ENCODE results near the gene UGT2B15.
"Not testable (repeated sequence)": the region's sequence is repeated elsewhere in the genome, so short reads cannot be mapped to it uniquely, and the experiment has no call there.

The UGT2B15 gene

GRCh38 chr4:68664721-68665120 lies 5.7 kb downstream of the UGT2B15 start:
- H3K9ac ChIP-seq (ENCODE audit: low read length); H3K27ac ChIP-seq (ENCODE audit: low read depth, low read length, poor library complexity, severe bottlenecking); H3F3A ChIP-seq (ENCODE audit: insufficient read depth, low read length); H3K79me2 ChIP-seq (ENCODE audit: insufficient read depth, low read length); H3K27me3 ChIP-seq (ENCODE audit: insufficient read depth, low read length); H3K36me3 ChIP-seq (ENCODE audit: insufficient read depth, low read length); H2AFZ ChIP-seq (ENCODE audit: low read length); H4K20me1 ChIP-seq (ENCODE audit: insufficient read depth, low read length); H3K4me2 ChIP-seq (ENCODE audit: low read length); H3K9me2 ChIP-seq (ENCODE audit: low read depth, low read length); H3K4me3 ChIP-seq (ENCODE audit: low read depth, low read length, poor library complexity, severe bottlenecking); H3K4me1 ChIP-seq (ENCODE audit: insufficient read depth, low read length, severe bottlenecking); H3K9me3 ChIP-seq (ENCODE audit: low read length): not testable (repeated sequence)

GRCh38 chr4:68662836-68663574 lies 7.4 kb downstream of the UGT2B15 start:
- H3K4me1 ChIP-seq (ENCODE audit: insufficient read depth, low read length, severe bottlenecking); H3K9me2 ChIP-seq (ENCODE audit: low read depth, low read length); H3K27me3 ChIP-seq (ENCODE audit: insufficient read depth, low read length); H3K9ac ChIP-seq (ENCODE audit: low read length); H3K9me3 ChIP-seq (ENCODE audit: low read length); H3K4me2 ChIP-seq (ENCODE audit: low read length); H2AFZ ChIP-seq (ENCODE audit: low read length); H3K79me2 ChIP-seq (ENCODE audit: insufficient read depth, low read length); H3K36me3 ChIP-seq (ENCODE audit: insufficient read depth, low read length); H4K20me1 ChIP-seq (ENCODE audit: insufficient read depth, low read length); H3F3A ChIP-seq (ENCODE audit: insufficient read depth, low read length); H3K4me3 ChIP-seq (ENCODE audit: low read depth, low read length, poor library complexity, severe bottlenecking); H3K27ac ChIP-seq (ENCODE audit: low read depth, low read length, poor library complexity, severe bottlenecking): not testable (repeated sequence)

GRCh38 chr4:68658672-68659071 lies 11.8 kb downstream of the UGT2B15 start:
- no peak overlapping the region for H2AFZ ChIP-seq (ENCODE audit: low read length)
- H3K4me1 ChIP-seq (ENCODE audit: insufficient read depth, low read length, severe bottlenecking): no peaks in the 10 kb centered on the region
- H3K4me2 ChIP-seq (ENCODE audit: low read length): no peak overlapping the region
- no peak overlapping the region for H3K9ac ChIP-seq (ENCODE audit: low read length)
- H3K27me3 ChIP-seq (ENCODE audit: insufficient read depth, low read length): no peaks in the 10 kb centered on the region
- H4K20me1 ChIP-seq (ENCODE audit: insufficient read depth, low read length): no peaks in the 10 kb centered on the region
- no peak overlapping the region for H3K4me3 ChIP-seq (ENCODE audit: low read depth, low read length, poor library complexity, severe bottlenecking)
- H3K36me3 ChIP-seq (ENCODE audit: insufficient read depth, low read length): no peaks in the 10 kb centered on the region
- H3K9me3 ChIP-seq (ENCODE audit: low read length): no peaks in the 10 kb centered on the region
- no peaks in the 10 kb centered on the region for H3K9me2 ChIP-seq (ENCODE audit: low read depth, low read length)
- H3F3A ChIP-seq (ENCODE audit: insufficient read depth, low read length): no peaks in the 10 kb centered on the region
- H3K27ac ChIP-seq (ENCODE audit: low read depth, low read length, poor library complexity, severe bottlenecking): no peak overlapping the region
- H3K79me2 ChIP-seq (ENCODE audit: insufficient read depth, low read length): no peaks in the 10 kb centered on the region
- TF ChIP-seq CTCF (IDR thresholded peaks at IDR 0.05; ENCODE audit: low read length) (no peak), EZH2 (IDR thresholded peaks at IDR 0.05; ENCODE audit: borderline replicate concordance, low read length) (no peak)

- not testable (repeated sequence) for H3K27ac ChIP-seq (ENCODE audit: low read depth, low read length, poor library complexity, severe bottlenecking); H3K9me3 ChIP-seq (ENCODE audit: low read length); H2AFZ ChIP-seq (ENCODE audit: low read length); H4K20me1 ChIP-seq (ENCODE audit: insufficient read depth, low read length); H3K9ac ChIP-seq (ENCODE audit: low read length); H3K4me3 ChIP-seq (ENCODE audit: low read depth, low read length, poor library complexity, severe bottlenecking); H3F3A ChIP-seq (ENCODE audit: insufficient read depth, low read length); H3K9me2 ChIP-seq (ENCODE audit: low read depth, low read length); H3K27me3 ChIP-seq (ENCODE audit: insufficient read depth, low read length); H3K36me3 ChIP-seq (ENCODE audit: insufficient read depth, low read length); H3K79me2 ChIP-seq (ENCODE audit: insufficient read depth, low read length); H3K4me2 ChIP-seq (ENCODE audit: low read length); H3K4me1 ChIP-seq (ENCODE audit: insufficient read depth, low read length, severe bottlenecking)
Observed at GRCh38 chr4:68657022-68657594, 13.3 kb downstream of the UGT2B15 start.

- not testable (repeated sequence) for H3K27ac ChIP-seq (ENCODE audit: low read depth, low read length, poor library complexity, severe bottlenecking); H3K79me2 ChIP-seq (ENCODE audit: insufficient read depth, low read length); H3K4me1 ChIP-seq (ENCODE audit: insufficient read depth, low read length, severe bottlenecking); H4K20me1 ChIP-seq (ENCODE audit: insufficient read depth, low read length); H3K36me3 ChIP-seq (ENCODE audit: insufficient read depth, low read length); H3K9ac ChIP-seq (ENCODE audit: low read length); H3K9me3 ChIP-seq (ENCODE audit: low read length); H3K4me2 ChIP-seq (ENCODE audit: low read length); H3K27me3 ChIP-seq (ENCODE audit: insufficient read depth, low read length); H3K4me3 ChIP-seq (ENCODE audit: low read depth, low read length, poor library complexity, severe bottlenecking); H3K9me2 ChIP-seq (ENCODE audit: low read depth, low read length); H3F3A ChIP-seq (ENCODE audit: insufficient read depth, low read length); H2AFZ ChIP-seq (ENCODE audit: low read length)
Observed at GRCh38 chr4:68656445-68656973, 13.9 kb downstream of the UGT2B15 start.
